Cardiac fibroblast (primary cell): ENCODE data around the gene TUSC2.
A peak's percentile ranks its signal among the peaks of the same experiment; 100 is the strongest.

Experiments used
- DNase-seq, 2 donors: peaks; one replicate each; pipeline versions ENCODE4 v3.0.0 to v3.0.0-alpha.2; 2010; ENCODE audit warnings: low read depth in 2 of 2
- H3K4me3 ChIP-seq, 2 donors: replicated peaks in 1 of 2; 1 replicate in 1 of 2; 2 replicates in 1 of 2; pipeline ENCODE4 v1.5.1; 2011; ENCODE audit warnings: low read depth in 2 of 2, low read length in 2 of 2, mild to moderate bottlenecking in 2 of 2, moderate library complexity in 1 of 2
- TF ChIP-seq, protein P1 (sequence below): IDR thresholded peaks from one replicate; pipeline ENCODE4 v1.5.1; 2011; ENCODE audit warnings: low read depth, mild to moderate bottlenecking, low read length, inconsistent platforms

TUSC2 gene

DNA sequence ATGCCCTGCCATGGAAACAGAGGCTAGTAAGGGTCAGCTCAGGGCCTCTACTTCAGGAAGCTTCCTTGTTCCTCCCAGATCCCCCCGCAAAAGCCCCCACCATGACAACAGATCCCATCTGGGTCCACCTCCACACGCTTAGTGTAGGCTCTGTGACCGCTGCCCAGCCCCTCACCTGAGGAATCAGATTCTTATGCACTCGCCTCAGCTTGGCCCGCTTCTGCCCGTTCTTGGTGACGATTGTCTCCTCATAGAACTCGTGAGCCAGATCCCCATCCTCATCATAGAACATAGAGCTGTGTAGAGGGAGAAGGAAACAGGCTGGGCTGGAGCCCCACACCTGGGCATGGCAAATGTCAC, 1.9 kb downstream of the TUSC2 start:
- H3K4me3 ChIP-seq: no peak overlapping the region
- TF ChIP-seq, protein P1, sequence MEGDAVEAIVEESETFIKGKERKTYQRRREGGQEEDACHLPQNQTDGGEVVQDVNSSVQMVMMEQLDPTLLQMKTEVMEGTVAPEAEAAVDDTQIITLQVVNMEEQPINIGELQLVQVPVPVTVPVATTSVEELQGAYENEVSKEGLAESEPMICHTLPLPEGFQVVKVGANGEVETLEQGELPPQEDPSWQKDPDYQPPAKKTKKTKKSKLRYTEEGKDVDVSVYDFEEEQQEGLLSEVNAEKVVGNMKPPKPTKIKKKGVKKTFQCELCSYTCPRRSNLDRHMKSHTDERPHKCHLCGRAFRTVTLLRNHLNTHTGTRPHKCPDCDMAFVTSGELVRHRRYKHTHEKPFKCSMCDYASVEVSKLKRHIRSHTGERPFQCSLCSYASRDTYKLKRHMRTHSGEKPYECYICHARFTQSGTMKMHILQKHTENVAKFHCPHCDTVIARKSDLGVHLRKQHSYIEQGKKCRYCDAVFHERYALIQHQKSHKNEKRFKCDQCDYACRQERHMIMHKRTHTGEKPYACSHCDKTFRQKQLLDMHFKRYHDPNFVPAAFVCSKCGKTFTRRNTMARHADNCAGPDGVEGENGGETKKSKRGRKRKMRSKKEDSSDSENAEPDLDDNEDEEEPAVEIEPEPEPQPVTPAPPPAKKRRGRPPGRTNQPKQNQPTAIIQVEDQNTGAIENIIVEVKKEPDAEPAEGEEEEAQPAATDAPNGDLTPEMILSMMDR: no peak
- no peak for DNase-seq

DNA sequence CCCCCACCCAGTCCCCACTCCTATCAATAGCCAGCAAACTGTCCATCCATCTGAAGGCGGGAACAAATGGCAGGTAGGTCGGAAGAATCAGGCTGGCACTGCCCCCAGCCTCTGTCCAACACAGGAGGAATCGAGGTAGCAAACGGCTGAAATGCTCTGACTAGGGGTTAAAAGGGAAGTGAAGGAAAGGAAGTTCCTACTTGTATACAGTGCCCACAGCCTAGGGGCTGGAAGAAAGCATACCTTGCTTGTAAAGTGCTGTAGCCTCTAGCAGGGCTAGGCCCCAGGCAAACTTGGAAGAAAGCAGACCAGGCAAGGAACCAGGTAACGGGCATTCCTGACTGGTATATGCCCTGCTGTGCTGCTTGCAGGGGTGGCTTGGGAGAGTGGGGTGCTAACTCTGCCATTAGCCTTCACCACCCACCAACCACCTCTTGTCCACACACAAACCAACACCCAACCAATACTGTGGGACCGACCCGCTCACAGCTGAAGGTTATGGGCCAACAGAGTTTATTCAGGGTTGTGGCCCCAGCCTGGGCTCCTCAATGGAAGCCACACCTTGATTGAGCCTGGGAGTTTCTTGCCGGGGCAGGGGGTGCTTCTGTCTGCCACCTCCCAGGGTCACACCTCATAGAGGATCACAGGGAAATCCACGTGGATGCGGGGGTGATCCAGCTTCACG, 2.4 kb downstream of the TUSC2 start:
- TF ChIP-seq, protein P1: no peak
- no peak overlapping the region for H3K4me3 ChIP-seq
- DNase-seq: no peak

DNA sequence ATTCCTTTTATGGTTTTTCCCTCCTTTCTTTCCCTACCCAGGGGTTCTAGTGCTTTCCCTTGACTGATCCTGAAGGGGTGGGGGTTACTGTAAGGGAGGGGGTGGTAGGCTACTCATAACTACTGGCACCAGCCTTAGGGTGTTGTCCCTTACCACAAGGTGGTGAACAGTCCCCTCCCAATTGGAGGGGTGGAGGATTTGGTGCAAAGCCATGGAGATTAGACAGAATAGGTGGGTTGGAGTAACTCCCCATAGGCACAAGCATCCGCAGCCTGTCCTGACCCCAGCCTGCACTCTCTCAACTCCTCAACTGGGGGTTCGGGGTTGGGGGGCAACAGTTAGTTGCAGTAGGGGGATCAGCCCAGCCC, 2.9 kb downstream of the TUSC2 start:
- H3K4me3 ChIP-seq: no peak overlapping the region
- no peak for DNase-seq
- TF ChIP-seq, protein P1: no peak

DNA sequence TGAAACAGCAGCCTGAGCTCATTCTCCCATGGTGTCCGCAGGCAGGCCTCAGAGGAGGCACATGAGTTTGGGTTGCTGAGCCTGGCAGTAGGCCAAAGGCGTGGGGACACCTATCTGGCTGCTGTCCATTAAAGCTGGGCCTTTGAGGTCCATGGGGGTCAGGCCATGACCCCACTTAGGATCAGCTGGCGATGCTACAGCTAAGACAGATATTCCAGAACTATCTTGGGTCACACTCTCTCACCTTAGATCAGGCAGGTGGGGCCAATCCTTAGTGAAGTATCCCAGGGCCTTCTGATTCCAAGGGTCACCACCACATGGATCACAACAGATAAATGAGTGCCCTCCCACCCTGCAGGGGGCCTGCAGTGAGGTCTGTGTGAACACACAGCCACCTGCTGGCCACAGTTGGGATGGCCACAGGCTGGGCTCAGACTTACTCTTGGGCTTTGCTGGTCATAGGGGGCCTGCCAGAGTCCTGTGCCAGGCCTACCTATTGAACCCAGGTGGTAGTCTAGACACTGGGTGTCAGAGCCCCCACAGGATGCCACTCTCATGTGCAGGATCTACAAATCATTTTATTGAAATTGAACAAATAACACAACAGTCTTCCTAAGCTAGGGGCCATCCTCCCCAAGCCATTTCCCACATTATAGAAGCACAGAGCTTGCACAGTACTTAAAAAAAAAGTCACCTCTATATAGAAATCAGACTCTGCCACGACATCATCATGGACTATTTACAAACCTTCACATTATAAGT, 3.5 kb downstream of the TUSC2 start:
- DNase-seq: peak; percentile 67 to 72
- H3K4me3 ChIP-seq: no peak overlapping the region

DNA sequence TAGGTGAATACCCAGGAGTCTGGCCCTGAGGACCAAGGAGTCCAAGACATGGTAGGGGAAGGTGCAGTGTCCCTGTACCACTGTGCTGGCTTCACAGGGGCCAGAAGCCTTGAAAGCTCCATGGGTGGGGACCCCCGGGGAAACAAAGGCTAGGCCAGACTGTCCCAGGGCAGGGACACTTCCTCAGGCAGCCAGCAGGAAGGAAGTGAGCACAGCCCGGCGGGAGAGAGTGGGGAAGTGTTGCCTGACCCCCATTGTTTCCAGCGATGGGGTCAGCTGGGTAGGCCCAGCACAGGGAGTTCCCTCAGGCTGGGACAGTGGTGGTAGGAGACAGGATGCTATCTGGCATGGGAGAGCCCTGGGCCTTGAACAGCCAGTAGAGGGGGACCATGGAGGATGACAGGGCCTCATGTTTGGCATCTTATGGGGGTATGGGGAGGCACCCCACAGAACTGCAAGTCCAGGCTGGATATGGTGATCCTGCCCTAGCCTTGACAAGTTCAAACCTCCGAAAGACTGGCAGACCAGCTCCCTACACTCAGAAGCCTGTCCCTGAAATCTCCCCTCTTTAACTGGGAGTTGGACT, 4.3 kb downstream of the TUSC2 start:
- TF ChIP-seq, protein P1: peak; percentile 9
- DNase-seq: peak; percentile 23 to 38
- H3K4me3 ChIP-seq: no peak overlapping the region

More for the DNA sequence above, 3.5 kb downstream of the TUSC2 start:
- TF ChIP-seq, protein P1: peak; percentile 94

DNA sequence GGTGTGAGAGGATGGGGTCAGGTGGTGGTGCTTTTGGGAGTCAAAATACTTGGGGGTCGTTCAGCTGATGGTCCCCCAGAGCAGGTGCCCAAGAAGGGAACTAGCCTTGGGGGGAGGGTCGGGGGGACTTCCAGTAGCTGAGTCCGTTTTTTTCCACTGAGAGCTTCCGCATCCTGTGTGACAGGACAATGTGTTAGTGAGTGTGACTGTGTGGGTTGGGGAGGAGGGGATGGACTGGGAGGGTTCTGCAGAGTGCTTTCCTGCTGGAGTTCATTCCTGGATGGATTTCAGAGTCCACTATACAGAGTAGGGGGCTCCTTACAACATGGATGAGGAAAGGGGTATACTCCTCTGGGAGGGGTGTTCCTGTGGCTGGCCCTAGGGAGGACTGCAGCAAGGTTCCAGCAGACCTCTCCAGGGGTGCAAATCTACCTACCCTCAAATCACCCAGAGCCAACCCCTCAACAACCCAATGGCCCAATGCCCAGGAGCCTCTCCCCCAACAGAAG, 4.9 kb downstream of the TUSC2 start:
- peak; percentile 45 to 47 for DNase-seq
- TF ChIP-seq, protein P1: no peak
- no peak overlapping the region for H3K4me3 ChIP-seq
